ENCODE data around the gene PTPN4. TPM values are rescaled to one million over a fixed set of nuclear protein-coding genes. Genes with fewer than 3 reads are reported as not detected.

PTPN4 gene
- total and polyA plus RNA-seq, 2 of the 8 experiments (the other 6 are each of a cell fraction or from before 2014, with no cell fraction given) = 28.5 to 105 TPM

GRCh38 chr2:119921825-119922224 lies 162.1 kb downstream of the PTPN4 start (continued):
- no peak for TF ChIP-seq TBP (IDR thresholded peaks at IDR 0.05; ENCODE audit: low read depth, low read length)

- no peak overlapping the region for H2BK5ac ChIP-seq (ENCODE audit: low read depth, low read length)
- no peak overlapping the region for H4K8ac ChIP-seq (ENCODE audit: extremely low read depth, insufficient read depth, low read length)
- DNase-seq (ENCODE audit: low read depth in 1 of 2, low spot score in 2 of 2) = no peak
- H3K79me2 ChIP-seq (ENCODE audit: control insufficient read depth in 1 of 2, insufficient read depth in 2 of 2, low read length in 2 of 2) = no peaks in the 10 kb centered on the region
- no peak for FAIRE-seq
- no peak overlapping the region for H3K4me3 ChIP-seq (ENCODE audit: extremely low read depth in 1 of 4, insufficient read depth in 2 of 4, low read depth in 3 of 4, low read length in 4 of 4)
- H3K23ac ChIP-seq (ENCODE audit: insufficient read length) = no peak overlapping the region
- H3K56ac ChIP-seq (replicated peaks; ENCODE audit: insufficient read length, low read depth, low read length) = no peak overlapping the region
- CTCF ChIA-PET (ENCODE audit: partially characterized antibody) = no interaction called here
- no peak overlapping the region for H3K9ac ChIP-seq (replicated peaks in 1 of 4; ENCODE audit: extremely low read depth in 1 of 4, low read depth in 3 of 4, low read length in 3 of 4)
- H3K14ac ChIP-seq (ENCODE audit: insufficient read length) = no peak overlapping the region
- no peak overlapping the region for H2AK5ac ChIP-seq (ENCODE audit: low read depth, low read length)
- no peak overlapping the region for H3K18ac ChIP-seq (ENCODE audit: extremely low read depth, low read length)
- no peak overlapping the region for H2BK20ac ChIP-seq (ENCODE audit: low read length)
- H3K27ac ChIP-seq (ENCODE audit: low read depth, low read length) = no peak overlapping the region
- no peak overlapping the region for H2AFZ ChIP-seq (ENCODE audit: low read length)
- no peak overlapping the region for H2BK120ac ChIP-seq (replicated peaks; ENCODE audit: low read depth, low read length)
- no peak overlapping the region for H3K4ac ChIP-seq (replicated peaks; ENCODE audit: insufficient read length, low read depth, low read length)
- no peaks in the 10 kb centered on the region for H3K4me1 ChIP-seq (replicated peaks in 1 of 4; ENCODE audit: control insufficient read depth in 3 of 4, insufficient read depth in 4 of 4, low read length in 3 of 4)
- no peak overlapping the region for H2BK12ac ChIP-seq (ENCODE audit: low read depth, low read length)
- H3K36me3 ChIP-seq (ENCODE audit: control insufficient read depth in 2 of 4, insufficient read depth in 4 of 4, low read length in 3 of 4) = peaks cover 0 to 3% (median 0%) of the 10 kb centered on the region in 4 experiments; a peak in 1 of 8 replicates
- H3K27me3 ChIP-seq (replicated peaks in 1 of 4; ENCODE audit: control insufficient read depth in 3 of 4, extremely low read depth in 1 of 4, insufficient read depth in 3 of 4, low read length in 3 of 4) = no peaks in the 10 kb centered on the region
- no peak overlapping the region for H4K91ac ChIP-seq (replicated peaks; ENCODE audit: insufficient read length, low read length)
- no peaks in the 10 kb centered on the region for H3K79me1 ChIP-seq (ENCODE audit: low read depth, low read length)
- no peaks in the 10 kb centered on the region for H3K23me2 ChIP-seq (ENCODE audit: low read depth, low read length)
- H2BK15ac ChIP-seq (ENCODE audit: low read length) = no peak overlapping the region
- POLR2A ChIA-PET (ENCODE audit: partially characterized antibody) = no interaction called here
- no peak overlapping the region for H4K5ac ChIP-seq (ENCODE audit: insufficient read length, low read depth, low read length)
- H3K4me2 ChIP-seq (ENCODE audit: insufficient read depth in 1 of 2, low read depth in 2 of 2, low read length in 2 of 2) = no peak overlapping the region
- H4K20me1 ChIP-seq (replicated peaks in 1 of 2; ENCODE audit: control insufficient read depth in 1 of 2, insufficient read depth in 2 of 2, low read length in 2 of 2) = no peaks in the 10 kb centered on the region
- H3K9me3 ChIP-seq (ENCODE audit: insufficient read depth in 2 of 2, low read depth in 1 of 2, low read length in 1 of 2) = no peaks in the 10 kb centered on the region
- TF ChIP-seq TBP (IDR thresholded peaks at IDR 0.05; ENCODE audit: low read depth, low read length) = no peak
- TF ChIP-seq HDAC6 (IDR thresholded peaks at IDR 0.05; ENCODE audit: low read depth, low read length) = no peak
- no peak for TF ChIP-seq RNF2 (IDR thresholded peaks at IDR 0.05; ENCODE audit: borderline replicate concordance, low read depth, low read length, missing control alignments, poor library complexity, severe bottlenecking)
- no peak for TF ChIP-seq YY1 (IDR thresholded peaks at IDR 0.05; ENCODE audit: low read depth, low read length)
- TF ChIP-seq GTF2F1 (IDR thresholded peaks at IDR 0.05; ENCODE audit: borderline replicate concordance, low read depth, low read length) = no peak
- TF ChIP-seq KDM4A (IDR thresholded peaks at IDR 0.05; ENCODE audit: low read depth, low read length, severe bottlenecking) = no peak
- TF ChIP-seq RXRA (IDR thresholded peaks at IDR 0.05; ENCODE audit: insufficient read depth, low read depth, low read length) = no peak
- TF ChIP-seq RAD21 (IDR thresholded peaks at IDR 0.05 in 1 of 2, conservative IDR thresholded peaks at IDR 0.05 in 1 of 2; ENCODE audit: low read depth in 2 of 2, low read length in 2 of 2) = no peak
- no peak for TF ChIP-seq RFX5 (IDR thresholded peaks at IDR 0.05; ENCODE audit: borderline replicate concordance, low read depth, low read length)
- no peak for TF ChIP-seq NRF1 (IDR thresholded peaks at IDR 0.05; ENCODE audit: low read depth, low read length)
- TF ChIP-seq KDM5A (IDR thresholded peaks at IDR 0.05; ENCODE audit: low read length) = no peak
- TF ChIP-seq SIRT6 (IDR thresholded peaks at IDR 0.05; ENCODE audit: low read length) = no peak
- no peak for TF ChIP-seq ASH2L (IDR thresholded peaks at IDR 0.05; ENCODE audit: low read length)
Observed at GRCh38 chr2:119922699-119923098, 163.0 kb downstream of the PTPN4 start.

All from H1 (cell line).